KMS-11 (cell line): ENCODE measurements around the gene SLC25A38.

Experiments used
- H2AFZ ChIP-seq: fragments of 200-600 bp; sonication (generic); 2 replicates; pipeline ENCODE4 v1.6.1; 2016; ENCODE audit warnings: antibody characterized with exemption, mixed run types, low read depth
- H3K27ac ChIP-seq: fragments of 200-600 bp; sonication (generic); 2 replicates; pipeline ENCODE4 v1.6.1; 2016; ENCODE audit warnings: mild to moderate bottlenecking, mixed run types
- H3K27me3 ChIP-seq: fragments of 200-600 bp; sonication (generic); 2 replicates; pipeline ENCODE4 v1.6.1; 2017; ENCODE audit warnings: mild to moderate bottlenecking, low read depth, mixed run types, moderate library complexity; ENCODE audit not compliant: insufficient read depth
- H3K36me3 ChIP-seq: fragments of 200-600 bp; sonication (generic); 2 replicates; pipeline ENCODE4 v1.6.1; 2017; ENCODE audit warnings: mild to moderate bottlenecking, mixed run types; ENCODE audit not compliant: insufficient read depth
- H3K4me1 ChIP-seq: fragments of 200-600 bp; sonication (generic); 2 replicates; pipeline ENCODE4 v1.6.1; 2016; ENCODE audit warnings: mild to moderate bottlenecking, low read depth, mixed run types; ENCODE audit not compliant: poor library complexity, severe bottlenecking
- H3K4me2 ChIP-seq: fragments of 200-600 bp; sonication (generic); 2 replicates; pipeline ENCODE4 v1.7.0; 2016; ENCODE audit warnings: mild to moderate bottlenecking, mixed run types
- H3K4me3 ChIP-seq: fragments of 200-600 bp; sonication (generic); IDR thresholded peaks from 2 replicates; pipeline ENCODE4 v1.6.1; 2017; ENCODE audit warnings: low read depth, low read length, mixed read lengths; ENCODE audit not compliant: insufficient read depth
- H3K79me2 ChIP-seq: fragments of 200-600 bp; sonication (generic); 2 replicates; pipeline ENCODE4 v1.6.1; 2016; ENCODE audit warnings: low read depth, mixed run types; ENCODE audit not compliant: insufficient read depth
- H3K9ac ChIP-seq: fragments of 200-600 bp; sonication (generic); 2 replicates; pipeline ENCODE4 v1.6.1; 2016; ENCODE audit warnings: mild to moderate bottlenecking, mixed run types
- H4K20me1 ChIP-seq: fragments of 200-600 bp; sonication (generic); 2 replicates; pipeline ENCODE4 v1.6.1; 2016; ENCODE audit warnings: mild to moderate bottlenecking, mixed run types; ENCODE audit not compliant: insufficient read depth
- CTCF ChIP-seq: fragments of 200-600 bp; sonication (generic); conservative IDR thresholded peaks from 2 replicates; pipeline ENCODE4 v1.6.1; 2017; ENCODE audit warnings: low read depth, mild to moderate bottlenecking, antibody characterized with exemption, low read length, moderate library complexity, mixed read lengths

SLC25A38 gene

GRCh38 chr3:39385456-39386090 is 2.4 kb downstream of the SLC25A38 start:
- Histone ChIP-seq H3K4me3 (no peak overlapping the region), H3K4me2 (peak overlapping the region; percentile 97; the same call in 1 of the 2 replicates), H3K4me1 (peaks cover 30% of the 10 kb centered on the region), H3K9ac (no peak overlapping the region), H3K27me3 (no peaks in the 10 kb centered on the region), H3K27ac (no peak overlapping the region), H3K36me3 (no peaks in the 10 kb centered on the region), H4K20me1 (no peaks in the 10 kb centered on the region), H2AFZ (no peak overlapping the region), H3K79me2 (peaks cover 36% of the 10 kb centered on the region)
- no peak for TF ChIP-seq CTCF

GRCh38 chr3:39386318-39386717 is 3.1 kb downstream of the SLC25A38 start:
- no peak overlapping the region for H3K4me3 ChIP-seq
- H3K36me3 ChIP-seq = no peaks in the 10 kb centered on the region
- no peaks in the 10 kb centered on the region for H3K27me3 ChIP-seq
- H3K9ac ChIP-seq = no peak overlapping the region
- no peaks in the 10 kb centered on the region for H4K20me1 ChIP-seq
- no peak overlapping the region for H2AFZ ChIP-seq
- no peak overlapping the region for H3K27ac ChIP-seq
- no peak for TF ChIP-seq CTCF
- peaks cover 36% of the 10 kb centered on the region for H3K79me2 ChIP-seq
- H3K4me2 ChIP-seq = no peak overlapping the region
- peaks cover 30% of the 10 kb centered on the region for H3K4me1 ChIP-seq

- no peak overlapping the region for H2AFZ ChIP-seq
- TF ChIP-seq CTCF = no peak
- H3K9ac ChIP-seq = no peak overlapping the region
- no peaks in the 10 kb centered on the region for H3K27me3 ChIP-seq
- H4K20me1 ChIP-seq = no peaks in the 10 kb centered on the region
- H3K4me3 ChIP-seq = no peak overlapping the region
- H3K4me2 ChIP-seq = no peak overlapping the region
- no peaks in the 10 kb centered on the region for H3K36me3 ChIP-seq
- H3K79me2 ChIP-seq = peaks cover 36% of the 10 kb centered on the region
- H3K27ac ChIP-seq = no peak overlapping the region
- peaks cover 27% of the 10 kb centered on the region for H3K4me1 ChIP-seq
Observed at GRCh38 chr3:39387411-39387975, 4.3 kb downstream of the SLC25A38 start.

GRCh38 chr3:39388153-39388552 is 5.0 kb downstream of the SLC25A38 start:
- H2AFZ ChIP-seq = no peak overlapping the region
- H3K9ac ChIP-seq = no peak overlapping the region
- H3K4me1 ChIP-seq = peaks cover 24% of the 10 kb centered on the region
- no peaks in the 10 kb centered on the region for H3K36me3 ChIP-seq
- H3K4me3 ChIP-seq = no peak overlapping the region
- no peaks in the 10 kb centered on the region for H3K27me3 ChIP-seq
- no peak overlapping the region for H3K27ac ChIP-seq
- 0 out of 2 replicates have a peak overlapping the region, but pooled peaks have one; percentile 10 for H3K4me2 ChIP-seq
- TF ChIP-seq CTCF = no peak
- no peaks in the 10 kb centered on the region for H4K20me1 ChIP-seq
- H3K79me2 ChIP-seq = peaks cover 36% of the 10 kb centered on the region
